Stimulated activated CD8-positive, alpha-beta memory T cell treated with anti-CD3 and anti-CD28 coated beads, Interleukin-15, amount 100 ng/mL, for 4 hours (primary cell): Measurements from ENCODE around the gene ZER1.

ENCODE experiments used
- DNase-seq, 2 donors: peaks; one replicate each; pipeline ENCODE4 v3.0.0-alpha.2; 2020; ENCODE audit warnings: low read depth in 2 of 2

Gene ZER1

GRCh38 chr9:128735373-128735772, 36.4 kb downstream of the ZER1 start:
- no peak for DNase-seq

- DNase-seq, result no peak
Observed at GRCh38 chr9:128733256-128733655, 38.5 kb downstream of the ZER1 start.

- DNase-seq, result no peak
Observed at GRCh38 chr9:128732576-128732975, 39.2 kb downstream of the ZER1 start.

GRCh38 chr9:128731691-128732090, 40.0 kb downstream of the ZER1 start:
- no peak for DNase-seq

GRCh38 chr9:128731093-128731492, 40.6 kb downstream of the ZER1 start:
- no peak for DNase-seq

GRCh38 chr9:128729766-128730517, 41.8 kb downstream of the ZER1 start:
- no peak for DNase-seq

- no peak for DNase-seq
Observed at GRCh38 chr9:128729302-128729701, 42.4 kb downstream of the ZER1 start.

- DNase-seq, result no peak
Observed at GRCh38 chr9:128728298-128728697, 43.4 kb downstream of the ZER1 start.

GRCh38 chr9:128727640-128728248, 44.0 kb downstream of the ZER1 start:
- DNase-seq, result no peak

GRCh38 chr9:128724744-128725211, 46.9 kb downstream of the ZER1 start:
- DNase-seq, result no peak

- DNase-seq, result peak; percentile 97 to 99
Observed at GRCh38 chr9:128723866-128724743, 47.6 kb downstream of the ZER1 start, which contains the start of gene ZDHHC12. ZDHHC12 (minus strand) TSS chr9:128724127; CDS start chr9:128724093, 34 bp downstream.

GRCh38 chr9:128723352-128723865, 48.3 kb downstream of the ZER1 start:
- DNase-seq, result no peak

GRCh38 chr9:128722380-128723351, 49.1 kb downstream of the ZER1 start:
- no peak for DNase-seq

GRCh38 chr9:128721487-128722010, 50.2 kb downstream of the ZER1 start:
- DNase-seq, result no peak

- no peak for DNase-seq
Observed at GRCh38 chr9:128720841-128721486, 50.8 kb downstream of the ZER1 start.

GRCh38 chr9:128719919-128720605, 51.7 kb downstream of the ZER1 start:
- no peak for DNase-seq

- DNase-seq, result no peak
Observed at GRCh38 chr9:128718475-128718874, 53.3 kb downstream of the ZER1 start.

GRCh38 chr9:128718047-128718446, 53.7 kb downstream of the ZER1 start:
- DNase-seq, result no peak

- DNase-seq, result no peak
Observed at GRCh38 chr9:128716581-128717254, 55.0 kb downstream of the ZER1 start.
